Measurements from ENCODE around the gene DGCR8.

DGCR8 gene

GRCh38 chr22:20092477-20092854, 12.4 kb downstream of the DGCR8 start:
- no peak for DNase-seq

DNA sequence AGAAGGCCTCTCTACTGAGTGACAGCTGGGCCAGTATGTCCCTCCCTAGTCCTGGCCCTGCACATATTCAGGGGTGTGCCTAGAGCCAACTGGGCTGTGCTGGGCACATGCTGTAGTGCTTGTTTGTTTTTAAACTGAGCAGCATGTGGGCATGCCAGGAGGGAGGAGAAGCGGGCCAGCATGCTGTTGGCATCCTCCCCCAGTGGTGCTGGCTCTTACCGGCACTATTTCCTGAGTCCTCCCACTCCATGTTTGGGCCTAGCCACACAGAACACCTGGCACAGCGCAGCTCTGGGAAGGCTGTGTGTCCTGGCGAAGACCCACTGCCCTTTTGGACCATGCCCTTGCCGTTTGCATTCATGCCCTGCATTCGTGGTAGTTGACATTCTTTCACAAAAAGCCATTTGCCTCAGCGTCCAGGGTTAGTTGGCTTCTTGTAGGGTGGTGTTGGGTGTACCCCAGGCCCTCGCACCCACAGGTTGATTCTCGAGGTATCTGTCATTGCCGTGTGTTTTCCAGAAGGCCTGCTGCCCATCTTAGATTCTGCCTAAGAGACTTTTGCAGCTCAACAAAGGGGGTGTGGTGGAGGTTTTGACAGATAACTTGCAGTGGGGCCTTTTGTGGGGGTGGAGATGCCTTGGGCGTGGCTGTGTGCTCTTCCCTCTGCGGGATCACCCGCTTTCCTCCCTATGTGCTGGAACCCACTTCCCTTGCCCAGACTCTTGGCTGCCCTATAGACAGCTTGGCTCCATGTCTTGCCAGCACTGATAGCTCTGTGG, 13.6 kb downstream of the DGCR8 start:
- DNase-seq = no peak

DNA sequence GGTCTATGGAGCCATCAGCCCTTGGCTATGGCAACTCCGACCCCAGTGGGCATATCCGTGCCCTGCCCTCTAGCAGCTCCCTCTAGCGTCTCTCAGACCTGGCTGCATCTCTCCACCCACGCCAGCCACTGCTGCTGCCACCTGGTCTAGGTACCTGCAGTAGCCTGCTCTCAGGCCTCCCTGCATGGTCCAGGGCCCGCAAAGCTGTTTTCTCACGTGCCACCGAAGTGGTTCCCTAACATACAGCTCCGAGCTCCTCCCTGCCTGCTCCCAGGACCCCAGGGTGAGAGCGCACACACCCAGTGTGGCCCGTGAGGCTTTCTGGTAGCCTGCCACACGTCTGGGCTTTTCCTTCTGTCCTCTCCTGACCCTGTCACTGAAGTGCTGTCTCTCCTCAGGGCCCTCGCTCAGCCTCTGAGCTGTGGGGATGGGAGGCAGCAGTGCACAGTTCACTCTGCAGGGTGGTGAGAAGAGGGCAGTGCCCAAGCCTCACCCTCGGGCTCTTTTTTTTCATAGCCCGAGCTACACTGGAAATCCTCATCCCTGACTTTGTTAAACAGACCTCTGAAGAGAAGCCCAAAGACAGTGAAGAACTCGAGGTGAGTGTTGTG, 14.3 kb downstream of the DGCR8 start:
- DNase-seq = no peak

- no peak for DNase-seq
Observed at GRCh38 chr22:20095521-20095920, 15.5 kb downstream of the DGCR8 start.

DNA sequence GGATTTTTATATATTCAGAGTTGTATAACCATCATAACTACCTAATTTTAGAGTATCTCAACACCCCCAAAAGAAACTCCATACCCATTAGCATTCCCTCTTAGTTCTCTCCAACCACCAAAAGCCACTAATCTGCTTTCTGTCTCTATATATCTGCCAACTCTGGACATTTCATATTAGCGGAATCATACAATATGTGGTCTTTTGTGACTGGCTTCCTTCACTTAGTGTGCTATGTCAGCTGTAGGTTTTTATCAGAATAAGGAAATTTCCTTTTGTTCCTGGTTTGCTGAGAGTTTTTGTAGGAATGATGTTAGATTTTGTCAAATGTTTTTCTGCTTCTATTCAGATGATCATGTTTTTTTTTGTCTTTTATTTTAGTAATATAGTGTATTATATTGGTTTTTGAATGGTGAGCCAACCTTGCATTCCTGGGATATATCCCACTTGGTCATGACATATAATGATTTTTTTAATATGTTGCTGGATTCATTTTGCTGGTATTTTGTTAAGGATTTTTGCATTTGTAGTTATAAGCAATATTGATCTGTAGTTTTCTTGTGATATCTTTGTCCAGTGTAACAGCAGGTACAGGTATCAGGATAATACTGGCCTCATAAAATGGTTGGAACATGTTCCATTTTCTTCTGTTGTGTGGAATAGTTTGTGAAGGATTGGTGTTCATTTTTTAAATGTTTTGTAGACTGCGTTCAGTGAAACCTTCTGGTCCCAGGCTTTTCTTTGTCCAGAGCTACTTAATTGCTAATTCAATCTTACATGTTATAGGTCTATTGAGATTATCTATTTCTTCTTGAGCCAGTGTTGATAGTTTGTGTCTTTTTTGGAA, 16.8 kb downstream of the DGCR8 start:
- no peak for DNase-seq

- DNase-seq = no peak
Observed at GRCh38 chr22:20099099-20099711, 19.2 kb downstream of the DGCR8 start.

DNA sequence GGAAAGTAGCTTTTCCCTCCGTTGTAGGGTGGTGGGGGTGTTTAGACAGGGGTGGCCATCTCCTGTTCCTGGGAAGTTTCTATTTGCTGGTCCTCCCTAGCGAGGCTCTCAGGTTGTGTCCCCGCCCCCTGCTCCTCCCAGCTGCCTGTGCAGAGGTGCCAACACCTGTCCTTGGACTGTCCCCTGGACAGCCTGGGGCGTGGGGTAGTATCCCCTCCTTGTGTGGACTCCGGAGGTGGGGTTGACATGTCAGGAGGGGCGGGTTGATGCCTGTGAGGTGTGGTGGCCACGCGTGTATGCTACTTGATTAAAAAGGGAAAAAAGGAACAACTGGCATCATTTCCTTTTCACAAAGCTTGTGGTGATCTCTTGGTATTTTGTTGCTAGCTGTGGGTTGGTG, 21.6 kb downstream of the DGCR8 start:
- no peak for DNase-seq

DNA sequence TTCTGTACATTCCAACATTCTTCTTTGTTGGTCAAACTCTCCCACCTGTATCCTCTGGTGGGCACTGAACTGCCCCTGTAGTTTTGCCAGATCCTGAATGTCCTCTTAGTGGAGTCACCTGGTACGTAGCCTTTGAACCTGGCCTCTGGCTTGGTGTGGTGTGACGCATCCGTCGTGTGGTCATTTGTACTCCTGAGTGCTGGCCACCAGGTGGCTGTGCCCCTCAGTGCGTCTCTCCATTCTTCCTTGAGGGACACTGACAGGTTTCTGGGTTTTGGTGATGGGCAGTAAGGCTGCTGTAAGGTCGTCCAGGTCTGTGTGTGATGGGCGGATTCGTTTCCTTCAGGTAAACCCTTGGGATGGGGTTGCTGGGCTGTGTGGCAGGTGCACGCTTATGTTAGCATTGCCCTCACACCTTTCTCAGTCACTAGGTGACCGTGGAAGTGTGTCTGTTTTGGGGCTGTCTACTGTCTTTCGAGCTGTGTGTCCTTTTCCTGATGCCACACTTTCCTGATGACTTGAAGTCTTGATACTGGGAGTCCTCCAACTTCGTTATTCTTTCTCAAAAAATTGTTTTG, 22.3 kb downstream of the DGCR8 start:
- no peak for DNase-seq

DNA sequence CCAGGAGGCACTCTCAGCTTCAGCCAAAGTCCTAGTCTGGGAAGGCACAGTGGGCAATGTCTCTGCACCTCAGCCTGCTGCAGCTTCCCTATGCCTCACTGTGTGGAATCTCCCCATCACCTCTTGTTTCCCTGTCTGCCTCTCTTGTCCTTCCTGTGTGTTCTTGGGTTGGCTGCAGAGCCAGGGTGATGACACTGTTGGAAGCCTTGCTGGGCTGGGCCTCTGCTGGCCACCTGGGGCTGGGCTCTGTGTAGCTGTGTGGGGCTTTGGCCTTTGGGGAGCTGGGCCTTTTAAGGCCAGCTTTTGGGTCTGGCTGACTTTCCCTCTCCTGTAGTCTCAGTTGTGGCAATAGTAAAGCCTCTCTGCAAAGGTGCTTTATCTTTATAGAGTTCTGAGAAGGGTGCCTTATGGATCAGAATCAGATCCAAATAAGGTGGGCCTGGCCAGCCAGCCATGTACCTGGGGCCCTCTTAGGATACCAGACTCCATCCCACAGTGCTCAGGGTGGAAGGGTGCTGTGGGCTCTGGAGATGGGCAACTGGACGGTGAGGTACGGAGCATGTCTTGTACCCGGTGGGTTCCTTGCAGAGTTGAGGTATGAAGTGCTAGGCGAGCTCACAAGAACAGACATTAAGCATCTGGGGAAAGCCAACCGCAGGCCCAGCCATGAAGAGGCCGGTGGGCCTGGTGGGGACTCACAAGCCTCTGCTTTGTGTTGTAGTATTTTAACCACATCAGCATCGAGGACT, 25.6 kb downstream of the DGCR8 start:
- DNase-seq = no peak

GRCh38 chr22:20106205-20106848, 26.3 kb downstream of the DGCR8 start:
- no peak for DNase-seq

GRCh38 chr22:20106849-20107237, 26.8 kb downstream of the DGCR8 start:
- DNase-seq = no peak

- DNase-seq = no peak
Observed at GRCh38 chr22:20107471-20107901, 27.4 kb downstream of the DGCR8 start.

DNA sequence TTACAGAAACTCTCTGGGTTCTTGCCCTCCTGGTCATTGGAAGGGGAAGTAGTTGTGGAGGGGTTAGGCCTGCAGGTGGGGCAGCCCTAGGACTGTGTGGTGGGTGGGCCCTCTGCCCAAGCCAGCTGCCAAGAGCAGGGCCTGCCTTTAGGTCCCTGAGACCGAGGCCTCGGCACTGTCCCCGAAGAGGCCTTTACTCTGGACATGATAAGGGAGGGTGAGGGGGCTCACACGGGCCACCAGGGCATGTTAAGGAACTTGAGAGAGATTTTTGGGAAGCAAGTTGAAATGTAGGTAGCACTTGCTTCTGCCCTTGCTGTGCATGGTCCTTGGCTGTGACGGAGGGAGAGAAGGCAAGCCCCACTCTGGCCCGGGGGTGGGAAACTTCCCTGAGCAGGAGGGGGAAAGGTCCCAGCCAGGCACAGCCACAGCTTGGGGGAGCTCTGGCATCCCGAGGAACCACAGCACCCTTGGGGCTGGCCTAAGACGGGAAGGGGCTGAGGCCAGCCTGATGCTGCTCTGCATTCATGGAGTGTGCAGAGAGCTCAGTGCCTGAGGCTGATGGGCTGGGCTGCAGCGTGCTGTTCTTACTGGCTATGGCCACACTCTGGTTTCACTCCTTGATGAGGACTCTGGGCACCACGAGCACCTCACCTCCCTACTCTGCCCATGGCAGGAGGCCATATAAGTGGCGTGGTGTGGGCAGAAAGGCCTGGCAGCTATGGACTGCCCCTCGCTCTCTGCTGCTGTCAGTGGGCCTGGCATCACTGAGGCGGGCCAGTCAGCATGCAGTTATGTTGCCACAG, 28.1 kb downstream of the DGCR8 start:
- DNase-seq = no peak

DNA sequence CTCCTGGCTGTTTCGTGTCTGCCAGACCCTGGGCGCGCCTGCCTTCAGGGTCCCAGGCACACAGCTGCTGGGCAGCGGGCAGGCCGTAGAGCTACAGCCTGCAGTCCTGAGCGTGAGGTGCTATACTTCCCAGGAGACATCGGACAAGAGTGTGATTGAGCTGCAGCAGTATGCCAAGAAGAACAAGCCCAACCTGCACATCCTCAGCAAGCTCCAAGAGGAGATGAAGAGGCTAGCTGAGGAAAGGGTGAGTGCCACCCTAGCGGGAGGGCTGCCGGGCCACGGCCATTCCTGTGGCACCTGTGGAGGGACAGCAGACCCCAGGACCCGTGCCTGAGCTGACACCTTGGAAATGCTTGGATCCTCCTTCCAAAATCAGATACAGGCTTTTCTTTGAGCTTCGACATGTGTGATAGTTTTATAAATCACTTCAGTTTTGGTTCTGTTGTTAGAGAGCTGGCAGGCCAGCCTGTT, 28.8 kb downstream of the DGCR8 start:
- DNase-seq = no peak

- no peak for DNase-seq
Observed at GRCh38 chr22:20109411-20110358, 29.6 kb downstream of the DGCR8 start.

GRCh38 chr22:20110359-20110985, 30.4 kb downstream of the DGCR8 start:
- DNase-seq = no peak

- no peak for DNase-seq
Observed at GRCh38 chr22:20111045-20111688, 31.1 kb downstream of the DGCR8 start.

All from DMS79 (cell line).